HG02610 (cell line): ENCODE measurements around the gene CLIP3.
A peak's percentile ranks its signal among the peaks of the same experiment; 100 is the strongest.
"Not testable (repeated sequence)": the region's sequence is repeated elsewhere in the genome, so short reads cannot be mapped to it uniquely, and the experiment has no call there.

Experiments used
- ATAC-seq: cut with Tn5 transposase; IDR thresholded peaks from one replicate; pipeline ENCODE4 v1.9.1; 2021; ENCODE audit warnings: mild to moderate bottlenecking, moderate library complexity; ENCODE audit not compliant: unreplicated experiment

The CLIP3 gene

GRCh38 chr19:36049080-36049698 is 16.5 kb upstream of the CLIP3 start:
- ATAC-seq: no peak

GRCh38 chr19:36047835-36048234 is 15.2 kb upstream of the CLIP3 start:
- ATAC-seq: no peak

DNA sequence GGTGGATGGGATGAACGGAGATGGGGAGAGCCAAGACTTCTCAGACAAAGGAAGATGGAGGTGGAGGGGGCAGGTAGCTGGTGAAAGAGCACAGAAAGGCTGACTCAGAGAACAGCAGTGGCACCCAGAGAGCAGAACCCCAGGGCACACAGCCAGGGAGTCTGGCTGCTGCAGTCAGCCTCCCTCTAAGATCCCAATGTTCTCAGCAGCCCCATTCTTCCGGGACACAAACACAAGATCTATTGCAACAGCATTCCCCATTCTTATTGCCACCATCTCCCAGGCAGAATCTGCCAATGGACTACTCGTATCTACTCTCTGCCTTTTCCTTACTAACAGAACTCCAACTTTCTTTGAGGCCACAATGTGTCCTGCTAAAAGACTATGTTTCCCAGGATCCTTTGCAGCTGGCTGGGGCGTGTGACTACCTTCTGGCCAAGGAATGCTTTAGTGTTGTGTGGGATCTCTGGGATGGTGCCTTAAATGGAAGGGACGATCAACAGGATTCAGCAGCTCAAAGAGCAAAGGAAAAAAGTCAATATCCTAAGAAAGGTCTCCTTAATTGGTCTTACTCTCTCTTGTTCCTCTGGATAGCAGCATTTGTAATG is 13.9 kb upstream of the CLIP3 start:
- ATAC-seq: no peak

DNA sequence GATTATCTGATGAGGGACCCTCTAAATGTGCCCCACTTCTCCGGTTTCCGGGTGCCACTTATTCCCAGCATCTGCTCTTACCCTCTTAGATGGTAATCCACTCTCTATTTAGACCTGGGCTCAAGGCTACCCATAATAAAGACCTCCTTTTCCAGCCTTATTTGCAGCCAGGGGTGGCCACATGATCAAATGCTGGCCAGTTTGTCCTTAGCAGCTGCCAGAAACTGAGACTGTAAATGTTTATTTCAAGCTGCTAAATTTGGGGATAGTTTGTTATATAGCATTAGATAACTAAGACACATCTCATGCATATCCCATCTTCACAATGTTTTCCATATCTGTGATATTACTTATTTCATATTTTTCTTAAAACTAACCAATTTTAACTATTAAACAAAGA is 11.3 kb upstream of the CLIP3 start:
- no peak for ATAC-seq

GRCh38 chr19:36041831-36042230 is 9.2 kb upstream of the CLIP3 start:
- ATAC-seq: no peak

GRCh38 chr19:36041092-36041491 is 8.4 kb upstream of the CLIP3 start:
- not testable (repeated sequence) for ATAC-seq

GRCh38 chr19:36040495-36040894 is 7.8 kb upstream of the CLIP3 start:
- no peak for ATAC-seq

DNA sequence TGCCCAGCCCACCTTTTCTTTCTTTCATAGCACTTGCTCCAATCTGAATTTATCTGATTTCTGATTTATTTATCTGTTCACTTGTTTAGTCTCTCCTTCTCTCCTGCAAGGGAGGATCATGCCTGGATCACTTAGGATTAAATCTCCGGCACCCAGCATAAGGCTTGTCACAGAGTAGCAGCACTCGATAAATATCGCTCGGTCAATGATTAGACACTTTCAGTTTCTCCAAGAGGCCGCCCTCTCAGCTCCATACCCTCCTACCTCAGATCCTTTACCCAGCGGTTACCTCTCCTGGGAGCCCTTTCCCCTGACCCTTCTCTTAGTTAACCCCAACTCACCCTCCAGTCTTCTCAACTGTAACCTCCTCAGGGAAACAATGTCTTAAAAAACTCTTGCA is 1.4 kb downstream of the CLIP3 start:
- no peak for ATAC-seq

- ATAC-seq: no peak
Measured at GRCh38 chr19:36030264-36031148, 2.2 kb downstream of the CLIP3 start.

- no peak for ATAC-seq
Measured at GRCh38 chr19:36028313-36029041, 4.2 kb downstream of the CLIP3 start.

GRCh38 chr19:36027696-36028095 is 5.0 kb downstream of the CLIP3 start:
- ATAC-seq: no peak

- ATAC-seq: no peak
Measured at GRCh38 chr19:36026091-36026876, 6.4 kb downstream of the CLIP3 start.

GRCh38 chr19:36025541-36025940 is 7.1 kb downstream of the CLIP3 start:
- no peak for ATAC-seq

GRCh38 chr19:36023432-36023831 is 9.2 kb downstream of the CLIP3 start:
- no peak for ATAC-seq

DNA sequence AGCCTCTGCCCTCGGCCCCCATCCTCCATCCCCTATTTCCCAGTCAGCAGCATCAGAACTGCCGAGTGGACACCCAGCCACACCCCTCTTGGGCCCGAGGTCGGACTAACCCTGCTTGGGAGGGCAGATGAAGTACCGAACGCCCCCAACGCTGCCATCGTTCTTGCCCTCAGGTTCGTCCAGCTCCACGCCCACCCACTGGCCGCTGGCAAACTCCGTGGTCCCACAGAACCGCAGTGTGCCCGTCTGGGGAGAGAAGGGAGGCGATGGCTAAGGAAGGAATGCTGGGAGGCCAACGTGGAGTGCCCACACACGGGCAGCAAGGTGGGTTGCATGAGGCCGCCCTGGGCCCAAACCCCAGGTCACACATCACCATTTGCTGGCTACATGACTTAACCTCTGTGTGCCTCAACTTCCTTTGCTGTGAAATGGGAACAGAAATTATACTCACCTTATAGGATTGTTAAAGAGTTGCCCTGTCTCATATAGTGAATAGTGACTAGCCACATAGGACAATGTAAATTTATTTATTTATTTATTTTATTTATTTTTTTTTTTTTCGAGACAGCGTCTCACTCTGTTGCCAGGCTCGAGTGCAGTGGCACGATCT is 13.5 kb downstream of the CLIP3 start:
- ATAC-seq: no peak

DNA sequence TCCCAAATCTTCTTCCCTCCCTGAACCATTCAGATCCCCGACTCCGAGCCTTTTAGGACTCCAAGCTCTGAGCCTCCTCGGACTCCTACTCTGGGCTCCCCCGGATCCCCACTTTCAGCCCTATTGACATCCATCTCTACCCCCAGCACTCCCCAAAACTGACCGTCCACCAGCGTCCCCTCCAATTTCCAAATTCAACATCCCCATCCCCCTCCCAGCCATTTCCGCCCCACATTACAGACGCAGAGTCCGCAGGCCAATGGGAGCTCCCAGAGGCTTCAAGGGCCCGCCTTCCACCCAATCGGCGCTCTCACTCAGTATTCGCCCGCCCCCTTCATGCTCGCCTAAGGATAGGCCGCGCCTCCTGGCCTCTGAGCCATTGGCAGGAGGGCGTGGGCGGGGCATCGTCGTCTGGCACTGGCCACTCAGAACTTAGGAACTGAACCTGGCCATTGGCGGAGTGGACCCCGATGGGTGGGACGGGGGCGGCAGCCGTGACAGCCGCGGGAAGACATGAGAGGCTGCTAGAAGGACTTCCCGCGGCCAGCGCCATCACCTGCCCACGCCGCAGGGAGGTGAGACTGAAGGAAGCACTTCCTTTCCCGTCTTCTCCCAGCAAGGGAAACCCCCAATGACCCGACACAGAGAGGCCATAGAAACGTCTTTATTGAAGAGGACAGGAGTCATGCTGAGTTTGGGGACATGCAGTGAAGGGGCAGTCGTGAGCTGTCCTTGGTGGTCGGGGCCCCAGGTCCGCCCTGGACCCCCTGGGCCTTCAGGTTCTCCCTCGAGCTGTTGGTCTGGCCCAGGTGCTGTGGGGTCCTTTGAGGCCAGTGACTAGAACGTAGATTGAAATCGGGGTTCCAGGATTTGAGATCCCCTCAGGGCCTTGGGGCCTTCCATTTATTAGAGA is 18.4 kb downstream of the CLIP3 start, which contains the start of gene ALKBH6:
Gene ALKBH6 (minus strand): TSS at position 202 of the 913 bp plus-strand sequence. CDS start 816 bp downstream, outside the sequence.
- ATAC-seq: peak; percentile 95

DNA sequence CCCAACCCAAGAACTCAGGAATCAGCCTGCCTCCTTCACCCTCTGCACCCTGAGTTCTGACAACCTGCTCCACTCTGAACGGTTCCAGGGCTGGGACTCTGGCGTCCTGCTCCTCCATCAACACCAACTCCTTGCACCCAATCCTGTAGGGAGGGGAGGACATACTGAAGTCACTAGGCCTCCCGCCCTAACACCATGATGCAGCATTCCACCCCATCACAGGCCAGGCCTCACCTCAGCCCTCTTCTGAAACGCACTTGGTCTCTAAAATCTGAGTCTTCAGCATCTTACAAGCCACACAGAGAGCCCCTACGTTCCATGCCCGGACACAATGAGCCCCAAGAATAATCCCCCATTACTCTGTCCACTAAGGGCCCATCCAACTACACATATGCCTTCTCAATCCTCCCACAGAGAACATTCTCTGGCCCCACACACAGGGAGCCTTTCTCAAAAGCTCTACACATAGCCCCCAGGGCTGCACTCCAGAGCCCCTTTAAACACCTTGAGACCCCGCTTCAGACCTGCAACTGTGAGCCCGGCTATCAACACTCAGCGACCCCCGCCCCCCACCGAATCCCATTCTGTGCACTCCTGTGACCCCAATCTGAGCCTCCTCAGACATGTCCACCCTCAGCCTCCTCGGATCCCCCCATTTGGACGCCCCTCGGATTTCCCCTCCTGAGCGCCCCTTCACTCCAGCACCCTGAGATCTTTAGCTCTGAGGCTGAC is 19.2 kb downstream of the CLIP3 start:
- ATAC-seq: no peak

DNA sequence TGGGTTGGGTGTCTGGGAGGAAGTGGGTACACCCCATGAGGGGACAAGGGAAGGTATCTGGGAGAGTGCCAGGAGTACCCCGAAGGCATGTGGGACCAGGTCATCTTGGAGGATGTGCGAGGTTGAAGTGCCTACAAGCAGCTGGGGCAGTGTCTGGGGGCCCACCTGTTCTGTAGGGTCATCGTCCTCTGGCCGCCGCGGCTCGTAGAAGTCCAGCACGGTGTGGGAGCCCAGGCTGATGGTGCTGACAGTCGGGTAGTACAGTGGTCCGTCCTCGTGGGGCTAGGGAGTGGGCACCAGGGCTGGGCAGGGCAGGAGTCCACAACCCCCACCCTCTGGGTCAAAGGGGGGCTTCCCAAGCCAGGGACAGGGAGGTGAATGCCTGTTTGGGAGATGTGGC is 22.3 kb downstream of the CLIP3 start:
- no peak for ATAC-seq
